HepG2 (cell line): ENCODE measurements around the gene EHBP1. TPM values are rescaled to one million over a fixed set of nuclear protein-coding genes. Genes with fewer than 3 reads are reported as not detected.
A peak's percentile ranks its signal among the peaks of the same experiment; 100 is the strongest.

Source experiments
- ATRX ChIP-seq: sonication (generic); formaldehyde crosslinking; IDR thresholded peaks from 2 replicates; pipeline ENCODE4 v1.4.0; 2020; ENCODE audit warnings: missing genetic modification reagents, borderline replicate concordance
- ELK4 ChIP-seq: sonication (generic); formaldehyde crosslinking; IDR thresholded peaks from 2 replicates; pipeline ENCODE4 v1.9.0; 2021; ENCODE audit warnings: missing genetic modification reagents, borderline replicate concordance
- NFYB ChIP-seq: sonication (generic); formaldehyde crosslinking; IDR thresholded peaks from 2 replicates; pipeline ENCODE4 v1.4.0; 2020; ENCODE audit warnings: missing genetic modification reagents
- PATZ1 ChIP-seq: sonication (generic); formaldehyde crosslinking; IDR thresholded peaks from 2 replicates; pipeline ENCODE4 v1.4.0; 2020; ENCODE audit warnings: missing genetic modification reagents
- SUZ12 ChIP-seq: fragments of 150-350 bp; IDR thresholded peaks from 2 replicates; pipeline ENCODE4 v1.6.1; 2014; ENCODE audit warnings: low read depth, low read length
- TAF15 ChIP-seq: fragments of 200-400 bp; formaldehyde crosslinking; IDR thresholded peaks from one replicate; pipeline ENCODE4 v1.6.1; 2018; ENCODE audit warnings: mild to moderate bottlenecking, low read depth, low read length; ENCODE audit not compliant: poor library complexity, severe bottlenecking
- TBX2 ChIP-seq: sonication (generic); formaldehyde crosslinking; IDR thresholded peaks from 2 replicates; pipeline ENCODE4 v1.5.0; 2020; ENCODE audit warnings: missing genetic modification reagents, mild to moderate bottlenecking, borderline replicate concordance
- U2AF1 ChIP-seq: fragments of 200-400 bp; formaldehyde crosslinking; optimal IDR thresholded peaks from 2 replicates; pipeline ENCODE3; 2017; ENCODE audit warnings: mild to moderate bottlenecking, low read depth, low read length
- ZBTB10 ChIP-seq: sonication (generic); formaldehyde crosslinking; IDR thresholded peaks from 2 replicates; pipeline ENCODE4 v1.4.0; 2020; ENCODE audit warnings: missing genetic modification reagents, borderline replicate concordance
- ZFAT ChIP-seq: sonication (generic); formaldehyde crosslinking; conservative IDR thresholded peaks from 2 replicates; pipeline ENCODE4 v1.8.1; 2023; ENCODE audit warnings: missing genetic modification reagents, inconsistent platforms
- ZNF251 ChIP-seq: sonication (generic); formaldehyde crosslinking; IDR thresholded peaks from 2 replicates; pipeline ENCODE4 v1.9.0; 2021; ENCODE audit warnings: mild to moderate bottlenecking, missing genetic modification reagents
- polyA plus RNA-seq, 8 experiments: library from polyadenylated mRNA; depleted of rRNA in 3 of 8; stranded (reverse) in 7 of 8; unstranded in 1 of 8; fragments of >200 nt; fragmentation: Illumina TruSeq in 4 of 8; extraction: Trizol in 4 of 8; gene quantifications; 2 replicates each; pipeline versions ENCODE4 v1.2.1 to v1.2.3, GENCODE V29; 2011 to 2016; ENCODE audit warnings: low read depth in 4 of 8, missing spikeins in 1 of 8, mixed read lengths in 1 of 8; ENCODE audit not compliant: insufficient read depth in 1 of 8
- total RNA-seq, 5 experiments: library from RNA; depleted of rRNA; stranded (reverse); fragments of >200 nt; fragmentation: Illumina TruSeq; extraction: Trizol; gene quantifications; 2 replicates each; pipeline ENCODE4 v1.2.3, GENCODE V29; 2016; ENCODE audit warnings: low read depth in 1 of 5
- TF ChIP-seq, protein P1 (sequence below): sonication (generic); formaldehyde crosslinking; IDR thresholded peaks from 2 replicates; pipeline ENCODE4 v1.4.0; 2020; ENCODE audit warnings: missing genetic modification reagents, borderline replicate concordance
- TF ChIP-seq, protein P2 (sequence below): sonication (generic); formaldehyde crosslinking; IDR thresholded peaks from 2 replicates; pipeline ENCODE4 v1.5.1; 2020; ENCODE audit warnings: missing genetic modification reagents, mild to moderate bottlenecking, borderline replicate concordance

The EHBP1 gene
- total and polyA plus RNA-seq, 2 of the 13 experiments (the other 11 are each of a cell fraction or from before 2014, with no cell fraction given): 93.5 to 146 TPM

- TF ChIP-seq U2AF1 (no peak), TBX2 (CRISPR knock-in tag) (peak; percentile 42; the same call in 1 of the 2 replicates), TAF15 (no peak), ELK4 (no peak), SUZ12 (no peak), ATRX (CRISPR knock-in tag) (no peak), ZFAT (CRISPR knock-in tag) (no peak), NFYB (CRISPR knock-in tag) (peak; percentile 8; the same call in 1 of the 2 replicates), ZNF251 (CRISPR knock-in tag) (no peak), PATZ1 (0 out of 2 replicates have a peak, but pooled peaks have one; percentile 28), ZBTB10 (no peak)
- TF ChIP-seq, protein P1, sequence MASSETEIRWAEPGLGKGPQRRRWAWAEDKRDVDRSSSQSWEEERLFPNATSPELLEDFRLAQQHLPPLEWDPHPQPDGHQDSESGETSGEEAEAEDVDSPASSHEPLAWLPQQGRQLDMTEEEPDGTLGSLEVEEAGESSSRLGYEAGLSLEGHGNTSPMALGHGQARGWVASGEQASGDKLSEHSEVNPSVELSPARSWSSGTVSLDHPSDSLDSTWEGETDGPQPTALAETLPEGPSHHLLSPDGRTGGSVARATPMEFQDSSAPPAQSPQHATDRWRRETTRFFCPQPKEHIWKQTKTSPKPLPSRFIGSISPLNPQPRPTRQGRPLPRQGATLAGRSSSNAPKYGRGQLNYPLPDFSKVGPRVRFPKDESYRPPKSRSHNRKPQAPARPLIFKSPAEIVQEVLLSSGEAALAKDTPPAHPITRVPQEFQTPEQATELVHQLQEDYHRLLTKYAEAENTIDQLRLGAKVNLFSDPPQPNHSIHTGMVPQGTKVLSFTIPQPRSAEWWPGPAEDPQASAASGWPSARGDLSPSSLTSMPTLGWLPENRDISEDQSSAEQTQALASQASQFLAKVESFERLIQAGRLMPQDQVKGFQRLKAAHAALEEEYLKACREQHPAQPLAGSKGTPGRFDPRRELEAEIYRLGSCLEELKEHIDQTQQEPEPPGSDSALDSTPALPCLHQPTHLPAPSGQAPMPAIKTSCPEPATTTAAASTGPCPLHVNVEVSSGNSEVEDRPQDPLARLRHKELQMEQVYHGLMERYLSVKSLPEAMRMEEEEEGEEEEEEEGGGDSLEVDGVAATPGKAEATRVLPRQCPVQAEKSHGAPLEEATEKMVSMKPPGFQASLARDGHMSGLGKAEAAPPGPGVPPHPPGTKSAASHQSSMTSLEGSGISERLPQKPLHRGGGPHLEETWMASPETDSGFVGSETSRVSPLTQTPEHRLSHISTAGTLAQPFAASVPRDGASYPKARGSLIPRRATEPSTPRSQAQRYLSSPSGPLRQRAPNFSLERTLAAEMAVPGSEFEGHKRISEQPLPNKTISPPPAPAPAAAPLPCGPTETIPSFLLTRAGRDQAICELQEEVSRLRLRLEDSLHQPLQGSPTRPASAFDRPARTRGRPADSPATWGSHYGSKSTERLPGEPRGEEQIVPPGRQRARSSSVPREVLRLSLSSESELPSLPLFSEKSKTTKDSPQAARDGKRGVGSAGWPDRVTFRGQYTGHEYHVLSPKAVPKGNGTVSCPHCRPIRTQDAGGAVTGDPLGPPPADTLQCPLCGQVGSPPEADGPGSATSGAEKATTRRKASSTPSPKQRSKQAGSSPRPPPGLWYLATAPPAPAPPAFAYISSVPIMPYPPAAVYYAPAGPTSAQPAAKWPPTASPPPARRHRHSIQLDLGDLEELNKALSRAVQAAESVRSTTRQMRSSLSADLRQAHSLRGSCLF: no peak
- TF ChIP-seq, protein P2, sequence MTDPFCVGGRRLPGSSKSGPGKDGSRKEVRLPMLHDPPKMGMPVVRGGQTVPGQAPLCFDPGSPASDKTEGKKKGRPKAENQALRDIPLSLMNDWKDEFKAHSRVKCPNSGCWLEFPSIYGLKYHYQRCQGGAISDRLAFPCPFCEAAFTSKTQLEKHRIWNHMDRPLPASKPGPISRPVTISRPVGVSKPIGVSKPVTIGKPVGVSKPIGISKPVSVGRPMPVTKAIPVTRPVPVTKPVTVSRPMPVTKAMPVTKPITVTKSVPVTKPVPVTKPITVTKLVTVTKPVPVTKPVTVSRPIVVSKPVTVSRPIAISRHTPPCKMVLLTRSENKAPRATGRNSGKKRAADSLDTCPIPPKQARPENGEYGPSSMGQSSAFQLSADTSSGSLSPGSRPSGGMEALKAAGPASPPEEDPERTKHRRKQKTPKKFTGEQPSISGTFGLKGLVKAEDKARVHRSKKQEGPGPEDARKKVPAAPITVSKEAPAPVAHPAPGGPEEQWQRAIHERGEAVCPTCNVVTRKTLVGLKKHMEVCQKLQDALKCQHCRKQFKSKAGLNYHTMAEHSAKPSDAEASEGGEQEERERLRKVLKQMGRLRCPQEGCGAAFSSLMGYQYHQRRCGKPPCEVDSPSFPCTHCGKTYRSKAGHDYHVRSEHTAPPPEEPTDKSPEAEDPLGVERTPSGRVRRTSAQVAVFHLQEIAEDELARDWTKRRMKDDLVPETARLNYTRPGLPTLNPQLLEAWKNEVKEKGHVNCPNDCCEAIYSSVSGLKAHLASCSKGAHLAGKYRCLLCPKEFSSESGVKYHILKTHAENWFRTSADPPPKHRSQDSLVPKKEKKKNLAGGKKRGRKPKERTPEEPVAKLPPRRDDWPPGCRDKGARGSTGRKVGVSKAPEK (CRISPR knock-in tag): no peak
These were observed 69.2 kb downstream of the EHBP1 start (continued) for GRCh38 chr2:62774555-62775366.
